ENCODE measurements around the gene SRCIN1. TPM values are rescaled to one million over a fixed set of nuclear protein-coding genes. Genes with fewer than 3 reads are reported as not detected.

The SRCIN1 gene
- total and polyA plus RNA-seq, 2 donors (not counting 1 experiment from before 2014, with no cell fraction given), result 0.44 to 1.1 TPM

DNA sequence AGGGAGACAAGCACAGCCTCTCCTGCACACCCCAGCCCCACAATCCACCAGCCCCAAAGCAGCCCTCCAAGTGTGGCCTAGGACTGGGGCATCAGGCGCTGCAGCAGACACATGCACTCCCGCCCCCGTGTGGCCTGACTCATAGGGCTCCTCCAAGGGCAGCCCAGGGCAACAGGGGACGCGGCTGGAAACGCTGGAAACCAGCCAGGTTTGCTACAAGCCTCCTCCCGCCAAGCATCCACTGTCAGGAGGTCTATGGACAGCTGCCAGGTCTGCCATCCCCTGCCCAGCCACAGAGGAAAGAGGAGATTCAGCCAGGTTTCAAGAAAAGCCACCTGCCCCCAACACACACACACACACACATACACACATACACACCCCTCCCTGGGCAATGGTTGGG, 25.8 kb downstream of the SRCIN1 start:
- 10% methylated on average over 7 of the region's 7 CpGs for WGBS (ENCODE audit: insufficient coverage)
- Histone ChIP-seq H3K27ac (ENCODE audit: low read length in 2 of 2) (no peak overlapping the region), H3K27me3 (replicated peaks in 1 of 4; ENCODE audit: control extremely low read depth in 1 of 4, control insufficient read depth in 3 of 4, insufficient read depth in 4 of 4, low read length in 3 of 4) (peaks cover 0 to 73% (median 47%) of the 10 kb centered on the region in 4 experiments), H4K20me1 (ENCODE audit: control insufficient read depth, insufficient read depth, low read length, poor library complexity, severe bottlenecking) (no peaks in the 10 kb centered on the region), H3K9me3 (ENCODE audit: control extremely low read depth in 1 of 3, control insufficient read depth in 2 of 3, insufficient read depth in 1 of 3, low read length in 2 of 3) (peaks cover 0 to 14% (median 0%) of the 10 kb centered on the region in 3 donors), H3K79me2 (ENCODE audit: control insufficient read depth, insufficient read depth, low read length) (no peaks in the 10 kb centered on the region), H3K4me2 (replicated peaks; ENCODE audit: low read depth, low read length, poor library complexity, severe bottlenecking) (no peak overlapping the region), H3K9ac (ENCODE audit: low read length) (no peak overlapping the region), H3K4me1 (ENCODE audit: control insufficient read depth in 2 of 2, insufficient read depth in 2 of 2, low read length in 2 of 2) (peaks cover 25 to 35% of the 10 kb centered on the region in 2 donors), H3K36me3 (replicated peaks in 1 of 2; ENCODE audit: control extremely low read depth in 1 of 2, control insufficient read depth in 1 of 2, extremely low read depth in 1 of 2, insufficient read depth in 2 of 2, low read length in 1 of 2) (no peaks in the 10 kb centered on the region), H3K4me3 (ENCODE audit: control extremely low read depth in 1 of 5, extremely low read depth in 1 of 5, insufficient read depth in 1 of 5, low read depth in 2 of 5, low read length in 4 of 5) (no peak overlapping the region), H2AFZ (ENCODE audit: insufficient read depth, low read depth, low read length, poor library complexity, severe bottlenecking) (no peak overlapping the region)
- intact Hi-C loops (cut with micrococcal nuclease), result no loop called here
- TF ChIP-seq EZH2 (IDR thresholded peaks at IDR 0.05; ENCODE audit: borderline replicate concordance, insufficient read depth, low read depth, low read length, poor library complexity, severe bottlenecking), result no peak
- TF ChIP-seq, protein P1, sequence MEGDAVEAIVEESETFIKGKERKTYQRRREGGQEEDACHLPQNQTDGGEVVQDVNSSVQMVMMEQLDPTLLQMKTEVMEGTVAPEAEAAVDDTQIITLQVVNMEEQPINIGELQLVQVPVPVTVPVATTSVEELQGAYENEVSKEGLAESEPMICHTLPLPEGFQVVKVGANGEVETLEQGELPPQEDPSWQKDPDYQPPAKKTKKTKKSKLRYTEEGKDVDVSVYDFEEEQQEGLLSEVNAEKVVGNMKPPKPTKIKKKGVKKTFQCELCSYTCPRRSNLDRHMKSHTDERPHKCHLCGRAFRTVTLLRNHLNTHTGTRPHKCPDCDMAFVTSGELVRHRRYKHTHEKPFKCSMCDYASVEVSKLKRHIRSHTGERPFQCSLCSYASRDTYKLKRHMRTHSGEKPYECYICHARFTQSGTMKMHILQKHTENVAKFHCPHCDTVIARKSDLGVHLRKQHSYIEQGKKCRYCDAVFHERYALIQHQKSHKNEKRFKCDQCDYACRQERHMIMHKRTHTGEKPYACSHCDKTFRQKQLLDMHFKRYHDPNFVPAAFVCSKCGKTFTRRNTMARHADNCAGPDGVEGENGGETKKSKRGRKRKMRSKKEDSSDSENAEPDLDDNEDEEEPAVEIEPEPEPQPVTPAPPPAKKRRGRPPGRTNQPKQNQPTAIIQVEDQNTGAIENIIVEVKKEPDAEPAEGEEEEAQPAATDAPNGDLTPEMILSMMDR (IDR thresholded peaks at IDR 0.05), result no peak
- ChIA-PET CTCF (interaction anchor here (0.8 kb wide), 1 partner anchor 20 kb away, joined by 3 read pairs; no protein-coding TSS in a partner anchor), POLR2A (no interaction called here)
- Mint-ChIP-seq H3K4me3 (no peak overlapping the region), H3K27ac (no peak overlapping the region), H3K9me3 (ENCODE audit: insufficient read depth) (no peaks in the 10 kb centered on the region), H3K27me3 (peaks cover 64% of the 10 kb centered on the region), H3K4me1 (peaks cover 2% of the 10 kb centered on the region)
- ATAC-seq (ENCODE audit: low read depth) (no peak), DNase-seq (no peak)

GRCh38 chr17:38579083-38579480, 26.7 kb downstream of the SRCIN1 start:
- POLR2A ChIA-PET, result no interaction called here
- peaks cover 0 to 73% (median 46%) of the 10 kb centered on the region in 4 experiments for H3K27me3 ChIP-seq (replicated peaks in 1 of 4; ENCODE audit: control extremely low read depth in 1 of 4, control insufficient read depth in 3 of 4, insufficient read depth in 4 of 4, low read length in 3 of 4)
- no CpG with 5 or more reads among the region's 7 CpGs for WGBS (ENCODE audit: insufficient coverage)

More at GRCh38 chr17:38579083-38579480, 26.7 kb downstream of the SRCIN1 start:
- Histone ChIP-seq H3K4me2 (replicated peaks; ENCODE audit: low read depth, low read length, poor library complexity, severe bottlenecking) (peak overlapping the region; percentile 55), H3K9ac (ENCODE audit: low read length) (no peak overlapping the region), H3K79me2 (ENCODE audit: control insufficient read depth, insufficient read depth, low read length) (no peaks in the 10 kb centered on the region), H2AFZ (ENCODE audit: insufficient read depth, low read depth, low read length, poor library complexity, severe bottlenecking) (no peak overlapping the region), H3K4me1 (ENCODE audit: control insufficient read depth in 2 of 2, insufficient read depth in 2 of 2, low read length in 2 of 2) (peaks cover 17 to 27% of the 10 kb centered on the region in 2 donors), H3K9me3 (ENCODE audit: control extremely low read depth in 1 of 3, control insufficient read depth in 2 of 3, insufficient read depth in 1 of 3, low read length in 2 of 3) (peaks cover 0 to 14% (median 0%) of the 10 kb centered on the region in 3 donors), H3K27ac (ENCODE audit: low read length in 2 of 2) (no peak overlapping the region), H3K36me3 (replicated peaks in 1 of 2; ENCODE audit: control extremely low read depth in 1 of 2, control insufficient read depth in 1 of 2, extremely low read depth in 1 of 2, insufficient read depth in 2 of 2, low read length in 1 of 2) (no peaks in the 10 kb centered on the region), H4K20me1 (ENCODE audit: control insufficient read depth, insufficient read depth, low read length, poor library complexity, severe bottlenecking) (no peaks in the 10 kb centered on the region), H3K4me3 (ENCODE audit: control extremely low read depth in 1 of 5, extremely low read depth in 1 of 5, insufficient read depth in 1 of 5, low read depth in 2 of 5, low read length in 4 of 5) (no peak overlapping the region)
- CTCF ChIA-PET, result interaction anchor here (0.8 to 1.1 kb wide), 2 partner anchors 20 to 21 kb away, joined by 3 read pairs; no protein-coding TSS in a partner anchor
- Mint-ChIP-seq H3K4me1 (peaks cover under 1% of the 10 kb centered on the region), H3K9me3 (ENCODE audit: insufficient read depth) (no peaks in the 10 kb centered on the region), H3K27ac (no peak overlapping the region), H3K27me3 (peaks cover 64% of the 10 kb centered on the region), H3K4me3 (no peak overlapping the region)
- intact Hi-C loops (cut with micrococcal nuclease), result no loop called here
- DNase-seq (no peak), ATAC-seq (ENCODE audit: low read depth) (no peak)
- TF ChIP-seq, protein P1 (IDR thresholded peaks at IDR 0.05), result no peak
- TF ChIP-seq EZH2 (IDR thresholded peaks at IDR 0.05; ENCODE audit: borderline replicate concordance, insufficient read depth, low read depth, low read length, poor library complexity, severe bottlenecking), result no peak

Measured in B cell (primary cell).